ENCODE data around the gene TMEM168.

Gene TMEM168

DNA sequence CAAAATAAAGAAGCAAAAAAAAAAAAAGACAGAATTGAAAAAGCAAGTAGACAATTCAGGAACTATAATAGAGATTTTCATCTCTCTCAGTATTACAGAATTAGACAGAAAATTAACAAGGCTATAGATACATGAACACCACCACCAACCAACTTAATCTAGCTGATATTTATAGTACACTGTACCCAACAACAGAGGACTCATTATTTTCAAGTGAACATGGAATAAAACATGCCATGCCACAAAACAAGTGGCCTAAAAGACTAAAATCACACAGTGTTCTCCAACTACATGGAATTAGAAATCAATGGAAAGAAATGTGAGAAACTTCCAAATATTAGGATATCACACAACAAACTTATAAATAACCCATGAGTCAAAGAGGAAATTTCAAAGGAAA lies 9.1 kb downstream of the TMEM168 start:
- TF ChIP-seq ZNF274 (IDR thresholded peaks at IDR 0.05; ENCODE audit: low read depth, low read length) (no peak), SUZ12 (IDR thresholded peaks at IDR 0.05; ENCODE audit: extremely low read depth, insufficient read depth, insufficient read length) (no peak), YY1 (IDR thresholded peaks at IDR 0.05; ENCODE audit: insufficient read depth, insufficient read length) (no peak)
- Histone ChIP-seq H3K4me3 (ENCODE audit: insufficient read length, low read depth) (no peak overlapping the region), H3K27me3 (ENCODE audit: insufficient read depth, insufficient read length) (no peaks in the 10 kb centered on the region), H3K4me1 (ENCODE audit: insufficient read depth, insufficient read length) (no peaks in the 10 kb centered on the region), H3K9me3 (ENCODE audit: insufficient read depth, low read length) (no peaks in the 10 kb centered on the region), H3K9ac (ENCODE audit: insufficient read length, low read depth) (no peak overlapping the region), H3K36me3 (ENCODE audit: insufficient read depth, insufficient read length, low read length) (peaks cover 6% of the 10 kb centered on the region)
- no peak for DNase-seq (ENCODE audit: low read depth, low spot score)

DNA sequence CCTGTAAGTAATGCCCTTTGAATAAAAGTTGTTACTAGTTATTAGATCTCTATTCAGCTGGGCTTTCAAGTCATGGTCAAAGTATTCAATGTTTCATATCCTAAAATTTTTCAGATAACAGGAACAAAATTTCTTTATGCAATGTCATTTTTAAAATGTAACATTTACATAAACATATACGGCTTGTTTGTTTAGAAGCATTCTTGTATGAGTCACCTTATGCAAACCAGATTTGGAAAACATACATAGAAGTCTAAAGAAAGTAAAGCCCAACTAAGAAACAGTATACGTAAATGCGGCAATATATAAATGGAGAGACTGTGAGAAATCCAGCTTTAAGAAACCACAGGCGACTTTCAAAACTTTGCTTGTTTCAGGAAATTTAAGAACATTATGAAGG lies 10.5 kb downstream of the TMEM168 start:
- no peaks in the 10 kb centered on the region for H3K4me1 ChIP-seq (ENCODE audit: insufficient read depth, insufficient read length)

DNA sequence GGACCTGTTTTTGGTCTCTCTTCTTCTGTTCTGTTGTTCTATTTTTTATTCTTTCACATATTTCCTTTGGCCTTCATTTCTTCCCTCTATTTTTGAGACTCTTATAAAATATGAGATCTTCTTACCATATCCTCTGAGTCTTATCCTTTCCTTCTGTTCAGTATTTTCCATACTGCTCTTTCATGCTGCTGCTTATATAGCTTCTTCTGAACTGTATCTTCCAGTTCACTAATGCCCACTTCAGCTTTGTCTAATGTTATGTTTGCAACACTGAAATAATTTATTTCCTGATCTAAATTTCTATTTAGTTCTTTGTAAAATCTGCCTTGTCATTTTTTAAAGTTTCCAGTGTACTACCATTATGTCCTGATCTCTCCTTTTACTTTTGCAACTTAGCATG lies 12.8 kb downstream of the TMEM168 start:
- TF ChIP-seq ZNF274 (IDR thresholded peaks at IDR 0.05; ENCODE audit: low read depth, low read length) (no peak), SUZ12 (IDR thresholded peaks at IDR 0.05; ENCODE audit: extremely low read depth, insufficient read depth, insufficient read length) (no peak), YY1 (IDR thresholded peaks at IDR 0.05; ENCODE audit: insufficient read depth, insufficient read length) (no peak)
- H3K4me1 ChIP-seq (ENCODE audit: insufficient read depth, insufficient read length), result no peaks in the 10 kb centered on the region

More for the DNA sequence above, 10.5 kb downstream of the TMEM168 start:
- no peaks in the 10 kb centered on the region for H3K9me3 ChIP-seq (ENCODE audit: insufficient read depth, low read length)
- peaks cover 6% of the 10 kb centered on the region for H3K36me3 ChIP-seq (ENCODE audit: insufficient read depth, insufficient read length, low read length)
- no peaks in the 10 kb centered on the region for H3K27me3 ChIP-seq (ENCODE audit: insufficient read depth, insufficient read length)
- no peak overlapping the region for H3K9ac ChIP-seq (ENCODE audit: insufficient read length, low read depth)
- TF ChIP-seq YY1 (IDR thresholded peaks at IDR 0.05; ENCODE audit: insufficient read depth, insufficient read length), result no peak
- TF ChIP-seq ZNF274 (IDR thresholded peaks at IDR 0.05; ENCODE audit: low read depth, low read length), result no peak
- TF ChIP-seq SUZ12 (IDR thresholded peaks at IDR 0.05; ENCODE audit: extremely low read depth, insufficient read depth, insufficient read length), result no peak
- no peak for DNase-seq (ENCODE audit: low read depth, low spot score)
- no peak overlapping the region for H3K4me3 ChIP-seq (ENCODE audit: insufficient read length, low read depth)

DNA sequence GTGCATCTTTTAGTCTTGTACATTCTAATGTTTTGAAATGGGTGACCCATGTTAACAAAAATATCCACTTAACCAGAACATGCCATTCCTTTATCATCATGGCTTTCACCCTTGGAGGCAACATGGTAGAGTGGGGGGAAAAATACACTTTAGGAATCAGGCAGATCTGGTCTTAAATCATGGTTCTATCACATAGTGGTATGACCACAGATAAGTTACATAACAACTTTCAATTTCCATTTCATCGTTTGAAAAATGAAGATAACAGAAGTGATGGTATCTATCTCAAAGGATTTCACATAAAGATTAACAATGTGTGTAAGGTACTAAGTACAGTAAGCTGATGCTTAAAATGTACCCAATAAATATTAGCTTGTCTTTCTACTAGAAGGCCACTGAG lies 19.0 kb downstream of the TMEM168 start:
- no peaks in the 10 kb centered on the region for H3K36me3 ChIP-seq (ENCODE audit: insufficient read depth, insufficient read length, low read length)
- H3K4me3 ChIP-seq (ENCODE audit: insufficient read length, low read depth), result no peak overlapping the region
- no peak for DNase-seq (ENCODE audit: low read depth, low spot score)
- no peaks in the 10 kb centered on the region for H3K9me3 ChIP-seq (ENCODE audit: insufficient read depth, low read length)
- no peaks in the 10 kb centered on the region for H3K27me3 ChIP-seq (ENCODE audit: insufficient read depth, insufficient read length)
- H3K4me1 ChIP-seq (ENCODE audit: insufficient read depth, insufficient read length), result no peaks in the 10 kb centered on the region
- H3K9ac ChIP-seq (ENCODE audit: insufficient read length, low read depth), result no peak overlapping the region
- TF ChIP-seq SUZ12 (IDR thresholded peaks at IDR 0.05; ENCODE audit: extremely low read depth, insufficient read depth, insufficient read length) (no peak), ZNF274 (IDR thresholded peaks at IDR 0.05; ENCODE audit: low read depth, low read length) (no peak), YY1 (IDR thresholded peaks at IDR 0.05; ENCODE audit: insufficient read depth, insufficient read length) (no peak)

More for the DNA sequence above, 12.8 kb downstream of the TMEM168 start:
- H3K27me3 ChIP-seq (ENCODE audit: insufficient read depth, insufficient read length), result no peaks in the 10 kb centered on the region
- no peak for DNase-seq (ENCODE audit: low read depth, low spot score)
- no peak overlapping the region for H3K4me3 ChIP-seq (ENCODE audit: insufficient read length, low read depth)
- H3K9ac ChIP-seq (ENCODE audit: insufficient read length, low read depth), result no peak overlapping the region
- no peaks in the 10 kb centered on the region for H3K9me3 ChIP-seq (ENCODE audit: insufficient read depth, low read length)
- no peaks in the 10 kb centered on the region for H3K36me3 ChIP-seq (ENCODE audit: insufficient read depth, insufficient read length, low read length)

DNA sequence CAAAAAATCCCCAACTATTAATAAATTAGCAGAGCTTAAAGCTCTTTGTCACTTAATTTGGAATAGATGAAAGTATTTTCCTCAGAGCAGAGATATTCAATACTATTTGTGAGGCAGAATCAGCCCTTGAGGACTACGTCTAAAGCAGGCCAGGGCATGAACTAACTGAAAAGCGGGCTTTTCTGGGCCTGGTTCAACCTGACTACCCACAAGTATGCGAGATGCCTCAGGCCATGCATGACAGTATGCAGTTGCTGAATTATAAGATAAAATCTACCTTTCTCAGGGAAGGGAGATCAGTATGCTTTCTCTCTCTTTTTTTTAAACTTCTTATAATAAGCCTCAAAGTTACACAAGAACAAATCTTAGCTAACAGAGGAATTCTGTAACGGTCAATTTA lies 20.1 kb downstream of the TMEM168 start:
- Histone ChIP-seq H3K4me3 (ENCODE audit: insufficient read length, low read depth) (no peak overlapping the region), H3K27me3 (ENCODE audit: insufficient read depth, insufficient read length) (no peaks in the 10 kb centered on the region), H3K36me3 (ENCODE audit: insufficient read depth, insufficient read length, low read length) (no peaks in the 10 kb centered on the region), H3K4me1 (ENCODE audit: insufficient read depth, insufficient read length) (no peaks in the 10 kb centered on the region), H3K9me3 (ENCODE audit: insufficient read depth, low read length) (no peaks in the 10 kb centered on the region), H3K9ac (ENCODE audit: insufficient read length, low read depth) (no peak overlapping the region)
- TF ChIP-seq ZNF274 (IDR thresholded peaks at IDR 0.05; ENCODE audit: low read depth, low read length), result no peak
- no peak for TF ChIP-seq SUZ12 (IDR thresholded peaks at IDR 0.05; ENCODE audit: extremely low read depth, insufficient read depth, insufficient read length)
- TF ChIP-seq YY1 (IDR thresholded peaks at IDR 0.05; ENCODE audit: insufficient read depth, insufficient read length), result no peak
- no peak for DNase-seq (ENCODE audit: low read depth, low spot score)

DNA sequence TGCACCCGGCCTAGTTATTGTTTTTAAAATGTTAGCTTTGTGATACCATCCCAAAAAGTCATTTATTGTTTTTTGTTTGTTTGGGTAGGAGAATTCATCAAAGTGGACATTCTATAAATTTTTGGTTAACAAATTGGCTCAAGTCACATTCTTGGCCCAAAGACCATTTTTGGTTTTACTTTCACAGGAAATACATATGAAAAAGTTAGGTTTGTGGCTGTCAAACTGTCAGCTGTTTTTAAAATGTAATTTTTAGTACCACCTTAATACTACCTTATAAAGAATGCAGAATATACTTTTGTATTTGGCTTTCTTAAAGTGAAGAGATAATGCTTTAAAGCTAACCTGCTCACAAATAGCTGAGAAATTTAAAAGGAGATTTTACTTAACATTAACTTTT lies 25.1 kb downstream of the TMEM168 start:
- no peaks in the 10 kb centered on the region for H3K36me3 ChIP-seq (ENCODE audit: insufficient read depth, insufficient read length, low read length)
- no peak for TF ChIP-seq SUZ12 (IDR thresholded peaks at IDR 0.05; ENCODE audit: extremely low read depth, insufficient read depth, insufficient read length)
- TF ChIP-seq ZNF274 (IDR thresholded peaks at IDR 0.05; ENCODE audit: low read depth, low read length), result no peak
- H3K4me1 ChIP-seq (ENCODE audit: insufficient read depth, insufficient read length), result no peaks in the 10 kb centered on the region
- DNase-seq (ENCODE audit: low read depth, low spot score), result no peak
- H3K9ac ChIP-seq (ENCODE audit: insufficient read length, low read depth), result no peak overlapping the region
- no peaks in the 10 kb centered on the region for H3K27me3 ChIP-seq (ENCODE audit: insufficient read depth, insufficient read length)
- H3K9me3 ChIP-seq (ENCODE audit: insufficient read depth, low read length), result no peaks in the 10 kb centered on the region
- no peak overlapping the region for H3K4me3 ChIP-seq (ENCODE audit: insufficient read length, low read depth)

DNA sequence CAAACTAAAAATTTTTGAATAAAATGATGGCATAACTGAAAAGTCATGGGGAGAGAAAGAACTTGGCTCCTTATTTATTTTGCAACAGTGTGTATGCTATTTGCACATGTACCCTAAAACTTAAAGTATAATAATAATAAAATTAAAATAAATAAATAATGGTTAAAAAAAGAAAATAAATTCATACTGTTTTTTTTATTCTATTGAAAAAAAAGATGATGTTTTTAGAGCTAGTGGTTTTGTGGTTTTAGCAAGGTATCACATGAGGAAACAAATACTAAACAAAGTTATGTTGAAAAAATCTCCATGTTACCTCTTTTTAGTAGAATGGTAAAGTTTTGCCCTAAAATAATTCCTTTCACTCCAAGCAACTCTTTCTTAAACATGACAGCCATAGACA lies 26.2 kb downstream of the TMEM168 start:
- no peak overlapping the region for H3K9ac ChIP-seq (ENCODE audit: insufficient read length, low read depth)
- no peaks in the 10 kb centered on the region for H3K9me3 ChIP-seq (ENCODE audit: insufficient read depth, low read length)
- no peak for DNase-seq (ENCODE audit: low read depth, low spot score)
- H3K4me3 ChIP-seq (ENCODE audit: insufficient read length, low read depth), result no peak overlapping the region
- TF ChIP-seq ZNF274 (IDR thresholded peaks at IDR 0.05; ENCODE audit: low read depth, low read length), result no peak
- no peak for TF ChIP-seq SUZ12 (IDR thresholded peaks at IDR 0.05; ENCODE audit: extremely low read depth, insufficient read depth, insufficient read length)
- TF ChIP-seq YY1 (IDR thresholded peaks at IDR 0.05; ENCODE audit: insufficient read depth, insufficient read length), result no peak
- H3K36me3 ChIP-seq (ENCODE audit: insufficient read depth, insufficient read length, low read length), result no peaks in the 10 kb centered on the region
- H3K4me1 ChIP-seq (ENCODE audit: insufficient read depth, insufficient read length), result no peaks in the 10 kb centered on the region
- no peaks in the 10 kb centered on the region for H3K27me3 ChIP-seq (ENCODE audit: insufficient read depth, insufficient read length)

DNA sequence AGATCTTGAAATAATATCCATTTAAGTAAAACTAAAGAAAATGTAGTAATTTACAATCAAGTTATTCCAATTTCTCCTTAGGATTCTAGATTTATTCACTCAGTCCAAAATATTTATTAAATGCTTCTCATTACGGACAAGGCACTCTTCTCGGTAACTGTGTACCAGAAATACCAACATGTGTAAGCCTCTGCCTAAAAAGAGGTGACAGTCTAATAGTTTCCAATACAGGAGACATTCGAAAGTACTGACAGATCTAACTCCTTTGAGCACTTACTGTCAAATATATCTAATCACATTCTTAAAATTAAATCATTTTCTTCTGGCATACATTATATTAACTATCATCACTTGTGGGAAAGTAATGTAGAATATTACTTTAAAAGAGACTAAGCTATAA lies 26.9 kb downstream of the TMEM168 start:
- TF ChIP-seq ZNF274 (IDR thresholded peaks at IDR 0.05; ENCODE audit: low read depth, low read length) (no peak), YY1 (IDR thresholded peaks at IDR 0.05; ENCODE audit: insufficient read depth, insufficient read length) (no peak), SUZ12 (IDR thresholded peaks at IDR 0.05; ENCODE audit: extremely low read depth, insufficient read depth, insufficient read length) (no peak)
- no peak for DNase-seq (ENCODE audit: low read depth, low spot score)
- H3K36me3 ChIP-seq (ENCODE audit: insufficient read depth, insufficient read length, low read length), result no peaks in the 10 kb centered on the region
- H3K4me3 ChIP-seq (ENCODE audit: insufficient read length, low read depth), result no peak overlapping the region
- no peaks in the 10 kb centered on the region for H3K27me3 ChIP-seq (ENCODE audit: insufficient read depth, insufficient read length)
- no peaks in the 10 kb centered on the region for H3K9me3 ChIP-seq (ENCODE audit: insufficient read depth, low read length)
- no peak overlapping the region for H3K9ac ChIP-seq (ENCODE audit: insufficient read length, low read depth)
- H3K4me1 ChIP-seq (ENCODE audit: insufficient read depth, insufficient read length), result no peaks in the 10 kb centered on the region
